ENCODE measurements around the gene UAP1L1. TPM values are rescaled to one million over a fixed set of nuclear protein-coding genes. Genes with fewer than 3 reads are reported as not detected.
A peak's percentile ranks its signal among the peaks of the same experiment; 100 is the strongest.
"Not testable (repeated sequence)": the region's sequence is repeated elsewhere in the genome, so short reads cannot be mapped to it uniquely, and the experiment has no call there.

The UAP1L1 gene
- total and polyA plus RNA-seq, 2 experiments from 2014 or later: 15.6 to 39.1 TPM

- Histone ChIP-seq H3K9me3 (ENCODE audit: low read depth) (no peaks in the 10 kb centered on the region), H3K4me2 (peak overlapping the region; percentile 99), H3K9me2 (replicated peaks; ENCODE audit: insufficient read depth) (no peaks in the 10 kb centered on the region), H3K36me3 (replicated peaks; ENCODE audit: insufficient read depth, low read depth) (no peaks in the 10 kb centered on the region), H4K20me1 (ENCODE audit: insufficient read depth, poor library complexity, severe bottlenecking) (no peaks in the 10 kb centered on the region), H3K4me3 (no peak overlapping the region), H3K79me2 (peaks cover 3% of the 10 kb centered on the region), H3K27me3 (no peaks in the 10 kb centered on the region), H2AFZ (no peak overlapping the region), H3K4me1 (ENCODE audit: insufficient read depth) (peaks cover 37% of the 10 kb centered on the region), H3K27ac (peak overlapping the region; percentile 84)
- DNase-seq (ENCODE audit: low spot score): peak; percentile 69
- TF ChIP-seq CTCF (IDR thresholded peaks at IDR 0.05; ENCODE audit: poor library complexity) (no peak), EZH2 (IDR thresholded peaks at IDR 0.05; ENCODE audit: borderline replicate concordance) (no peak), EZH2phosphoT487 (IDR thresholded peaks at IDR 0.05; ENCODE audit: low read depth, severe bottlenecking, unreplicated experiment) (no peak)
- WGBS (ENCODE audit: low lambda C conversion rate, missing lambda C conversion rate): 17% methylated on average over 17 of the region's 17 CpGs
Measured at GRCh38 chr9:137116728-137117127, 39.4 kb downstream of the UAP1L1 start.

- Histone ChIP-seq H3K4me3 (no peak overlapping the region), H4K20me1 (ENCODE audit: insufficient read depth, poor library complexity, severe bottlenecking) (no peaks in the 10 kb centered on the region), H3K27me3 (no peaks in the 10 kb centered on the region), H3K4me2 (peak overlapping the region; percentile 99), H3K9me3 (ENCODE audit: low read depth) (no peaks in the 10 kb centered on the region), H3K79me2 (peaks cover 3% of the 10 kb centered on the region), H3K27ac (peak overlapping the region; percentile 84), H3K9me2 (replicated peaks; ENCODE audit: insufficient read depth) (no peaks in the 10 kb centered on the region), H2AFZ (no peak overlapping the region), H3K4me1 (ENCODE audit: insufficient read depth) (peaks cover 37% of the 10 kb centered on the region), H3K36me3 (replicated peaks; ENCODE audit: insufficient read depth, low read depth) (no peaks in the 10 kb centered on the region)
- WGBS (ENCODE audit: low lambda C conversion rate, missing lambda C conversion rate): 86% methylated on average over 15 of the region's 15 CpGs
- TF ChIP-seq EZH2 (IDR thresholded peaks at IDR 0.05; ENCODE audit: borderline replicate concordance) (no peak), EZH2phosphoT487 (IDR thresholded peaks at IDR 0.05; ENCODE audit: low read depth, severe bottlenecking, unreplicated experiment) (no peak), CTCF (IDR thresholded peaks at IDR 0.05; ENCODE audit: poor library complexity) (no peak)
- DNase-seq (ENCODE audit: low spot score): no peak
Measured at GRCh38 chr9:137117269-137117731, 40.0 kb downstream of the UAP1L1 start.

- Histone ChIP-seq H3K4me2 (peak overlapping the region; percentile 99), H3K27ac (peak overlapping the region; percentile 84), H3K4me1 (ENCODE audit: insufficient read depth) (peaks cover 37% of the 10 kb centered on the region)
- not testable (repeated sequence) for DNase-seq (ENCODE audit: low spot score); H3K79me2 ChIP-seq; H2AFZ ChIP-seq; H3K4me3 ChIP-seq; H3K9me2 ChIP-seq (replicated peaks; ENCODE audit: insufficient read depth); H3K27me3 ChIP-seq; H3K36me3 ChIP-seq (replicated peaks; ENCODE audit: insufficient read depth, low read depth); H3K9me3 ChIP-seq (ENCODE audit: low read depth); H4K20me1 ChIP-seq (ENCODE audit: insufficient read depth, poor library complexity, severe bottlenecking)
- 85% methylated on average over 9 of the region's 12 CpGs for WGBS (ENCODE audit: low lambda C conversion rate, missing lambda C conversion rate)
Measured at GRCh38 chr9:137118092-137118603, 40.8 kb downstream of the UAP1L1 start.

GRCh38 chr9:137121927-137122795, 44.8 kb downstream of the UAP1L1 start:
- 77% methylated on average over 20 of the region's 25 CpGs for WGBS (ENCODE audit: low lambda C conversion rate, missing lambda C conversion rate)
- H3K4me2 ChIP-seq: peak overlapping the region; percentile 68

GRCh38 chr9:137122796-137123467, 45.6 kb downstream of the UAP1L1 start:
- H2AFZ ChIP-seq: not testable (repeated sequence)

More at GRCh38 chr9:137121927-137122795, 44.8 kb downstream of the UAP1L1 start:
- not testable (repeated sequence) for H2AFZ ChIP-seq; H4K20me1 ChIP-seq (ENCODE audit: insufficient read depth, poor library complexity, severe bottlenecking); H3K4me3 ChIP-seq; H3K27me3 ChIP-seq; H3K9me2 ChIP-seq (replicated peaks; ENCODE audit: insufficient read depth); H3K9me3 ChIP-seq (ENCODE audit: low read depth); DNase-seq (ENCODE audit: low spot score); H3K27ac ChIP-seq; H3K36me3 ChIP-seq (replicated peaks; ENCODE audit: insufficient read depth, low read depth)
- peaks cover 37% of the 10 kb centered on the region for H3K79me2 ChIP-seq
- H3K4me1 ChIP-seq (ENCODE audit: insufficient read depth): peaks cover 13% of the 10 kb centered on the region

More at GRCh38 chr9:137122796-137123467, 45.6 kb downstream of the UAP1L1 start:
- peaks cover 37% of the 10 kb centered on the region for H3K79me2 ChIP-seq
- H4K20me1 ChIP-seq (ENCODE audit: insufficient read depth, poor library complexity, severe bottlenecking); H3K9me3 ChIP-seq (ENCODE audit: low read depth); H3K27me3 ChIP-seq; H3K36me3 ChIP-seq (replicated peaks; ENCODE audit: insufficient read depth, low read depth); H3K9me2 ChIP-seq (replicated peaks; ENCODE audit: insufficient read depth); H3K4me2 ChIP-seq; H3K4me3 ChIP-seq; H3K27ac ChIP-seq; H3K4me1 ChIP-seq (ENCODE audit: insufficient read depth); DNase-seq (ENCODE audit: low spot score): not testable (repeated sequence)
- 94% methylated on average over 16 of the region's 16 CpGs for WGBS (ENCODE audit: low lambda C conversion rate, missing lambda C conversion rate)

Data from hepatocyte (in vitro differentiated cells).